Measurements from ENCODE around the gene EHF.

GRCh38 chr11:34641456-34641855 is 20.6 kb downstream of the EHF start:
- TF ChIP-seq EZH2 (IDR thresholded peaks at IDR 0.05) (no peak), POLR2AphosphoS5 (IDR thresholded peaks at IDR 0.05; ENCODE audit: borderline replicate concordance, low read depth, low read length) (no peak), FOXP2 (optimal IDR thresholded peaks at IDR 0.05; ENCODE audit: control extremely low read depth, extremely low read length, insufficient read depth) (no peak)

All from SK-N-MC (cell line).